Keratinocyte (primary cell): Measurements from ENCODE around the gene PLSCR4. TPM values are rescaled to one million over a fixed set of nuclear protein-coding genes. Genes with fewer than 3 reads are reported as not detected.
"Not testable (repeated sequence)": the region's sequence is repeated elsewhere in the genome, so short reads cannot be mapped to it uniquely, and the experiment has no call there.

Source experiments
- DNase-seq: peaks from one replicate; pipeline ENCODE4 v3.0.0-alpha.2; 2011; ENCODE audit warnings: low read depth, missing footprints, low spot score
- FAIRE-seq: peaks from 2 replicates; lab custom pipeline; 2011; peaks lifted over from hg19 to GRCh38; lab: Jason Lieb, UNC
- H2AFZ ChIP-seq: 2 replicates; pipeline ENCODE4 v1.6.0; 2012; ENCODE audit warnings: low read length, control low read depth, inconsistent platforms; ENCODE audit not compliant: control insufficient read depth
- H3K27ac ChIP-seq: 2 replicates; pipeline ENCODE4 v1.5.1; 2011; ENCODE audit warnings: low read length; ENCODE audit not compliant: control insufficient read depth, insufficient read depth
- H3K27me3 ChIP-seq: 3 replicates; pipeline ENCODE4 v1.6.0; 2011; ENCODE audit warnings: low read length; ENCODE audit not compliant: control insufficient read depth, insufficient read depth; ENCODE audit errors: extremely low read depth
- H3K36me3 ChIP-seq, 2 experiments: 2 replicates in 1 of 2; 3 replicates in 1 of 2; pipeline ENCODE4 v1.5.1; 2011; ENCODE audit warnings: low read length in 2 of 2, mild to moderate bottlenecking in 1 of 2; ENCODE audit not compliant: control insufficient read depth in 2 of 2, insufficient read depth in 2 of 2; ENCODE audit errors: extremely low read depth in 1 of 2
- H3K4me1 ChIP-seq: 3 replicates; pipeline ENCODE4 v1.5.1; 2011; ENCODE audit warnings: low read length; ENCODE audit not compliant: control insufficient read depth, insufficient read depth; ENCODE audit errors: extremely low read depth
- H3K4me2 ChIP-seq: 3 replicates; pipeline ENCODE4 v1.6.0; 2011; ENCODE audit warnings: low read depth, low read length; ENCODE audit not compliant: control insufficient read depth, insufficient read depth; ENCODE audit errors: extremely low read depth
- H3K4me3 ChIP-seq, 3 experiments: fragments of 200-600 bp in 1 of 3; sonication (generic) in 1 of 3; 2 replicates in 2 of 3; 3 replicates in 1 of 3; pipeline ENCODE4 v1.5.1; 2011 to 2016; ENCODE audit warnings: low read length in 3 of 3, mild to moderate bottlenecking in 3 of 3, control low read depth in 2 of 3, inconsistent platforms in 1 of 3, low read depth in 1 of 3, mixed read lengths in 1 of 3, mixed run types in 1 of 3, moderate library complexity in 1 of 3; ENCODE audit not compliant: control insufficient read depth in 2 of 3, insufficient read depth in 2 of 3; ENCODE audit errors: extremely low read depth in 1 of 3
- H3K79me2 ChIP-seq: 2 replicates; pipeline ENCODE4 v1.6.0; 2012; ENCODE audit warnings: low read length; ENCODE audit not compliant: control insufficient read depth, insufficient read depth
- H3K9ac ChIP-seq: 3 replicates; pipeline ENCODE4 v1.6.0; 2011; ENCODE audit warnings: low read length; ENCODE audit not compliant: control insufficient read depth, insufficient read depth; ENCODE audit errors: extremely low read depth
- H3K9me1 ChIP-seq: 3 replicates; pipeline ENCODE4 v1.6.0; 2011; ENCODE audit warnings: low read length; ENCODE audit not compliant: control insufficient read depth, insufficient read depth; ENCODE audit errors: extremely low read depth
- H3K9me3 ChIP-seq: 2 replicates; pipeline ENCODE4 v1.5.1; 2012; ENCODE audit warnings: low read depth, low read length; ENCODE audit not compliant: control insufficient read depth
- H4K20me1 ChIP-seq: 3 replicates; pipeline ENCODE4 v1.6.0; 2011; ENCODE audit warnings: low read length; ENCODE audit not compliant: control insufficient read depth, insufficient read depth; ENCODE audit errors: extremely low read depth
- EZH2 ChIP-seq: IDR thresholded peaks from one replicate; pipeline ENCODE4 v1.6.1; 2012; ENCODE audit warnings: inconsistent platforms, mild to moderate bottlenecking, low read length, moderate library complexity
- dilution Hi-C: fragments of 300-500 bp; cut with MboI; formaldehyde crosslinking; loops from one replicate; pipeline ENCODE4 v1.7.0; 2020; ENCODE audit warnings: low sequenced_read_pairs; ENCODE audit not compliant: extremely low pct_ligation_motif_present
- polyA minus RNA-seq, 3 experiments: library from RNA; depleted of rRNA, polyadenylated mRNA; stranded (reverse); fragments of >200 nt; gene quantifications; 1 replicate in 1 of 3; 2 replicates in 1 of 3; 3 replicates in 1 of 3; pipeline ENCODE4 v1.2.3, GENCODE V29; 2011
- polyA plus RNA-seq, 5 experiments: library from polyadenylated mRNA; depleted of rRNA in 3 of 5; stranded (reverse) in 3 of 5; stranded (forward) in 1 of 5; unstranded in 1 of 5; fragments of >200 nt; gene quantifications; 1 replicate in 1 of 5; 2 replicates in 3 of 5; 3 replicates in 1 of 5; pipeline versions ENCODE4 v1.2.1 to v1.2.3, GENCODE V29; 2011 to 2012; ENCODE audit warnings: missing spikeins in 2 of 5, low read depth in 1 of 5, low replicate concordance in 1 of 5
- TF ChIP-seq, protein P1 (sequence below), 3 experiments: IDR thresholded peaks in 1 of 3; conservative IDR thresholded peaks in 1 of 3; optimal IDR thresholded peaks in 1 of 3; 2 replicates in 2 of 3; 3 replicates in 1 of 3; pipeline versions ENCODE3 to v1.5.1; 2011; ENCODE audit warnings: low read length in 3 of 3, mild to moderate bottlenecking in 3 of 3, moderate library complexity in 2 of 3, control low read depth in 1 of 3, inconsistent platforms in 1 of 3; ENCODE audit not compliant: insufficient read depth in 2 of 3; ENCODE audit errors: extremely low read depth in 1 of 3

The PLSCR4 gene
- 1.1 to 1.6 TPM (median 1.5 TPM) in 3 replicates for polyA plus RNA-seq
- polyA plus RNA-seq (2011; ENCODE audit: low read depth), result 0.16 TPM
- 0.79 and 2.0 TPM in 2 replicates for polyA plus RNA-seq (2011; cell fraction: cytosol; rRNA removed)
- polyA plus RNA-seq (2011; cell fraction: nucleus; rRNA removed), result 1.3 and 2.1 TPM in 2 replicates
- 0.04 and 0.69 TPM in 2 replicates for polyA plus RNA-seq (2012; ENCODE audit: low replicate concordance)
- 0.61 to 2.7 TPM (median 1.0 TPM) in 3 replicates for polyA minus RNA-seq
- polyA minus RNA-seq (2011; cell fraction: cytosol; rRNA and poly(A)+ RNA removed), result not detected
- 1.2 and 1.7 TPM in 2 replicates for polyA minus RNA-seq (2011; cell fraction: nucleus; rRNA and poly(A)+ RNA removed)

DNA sequence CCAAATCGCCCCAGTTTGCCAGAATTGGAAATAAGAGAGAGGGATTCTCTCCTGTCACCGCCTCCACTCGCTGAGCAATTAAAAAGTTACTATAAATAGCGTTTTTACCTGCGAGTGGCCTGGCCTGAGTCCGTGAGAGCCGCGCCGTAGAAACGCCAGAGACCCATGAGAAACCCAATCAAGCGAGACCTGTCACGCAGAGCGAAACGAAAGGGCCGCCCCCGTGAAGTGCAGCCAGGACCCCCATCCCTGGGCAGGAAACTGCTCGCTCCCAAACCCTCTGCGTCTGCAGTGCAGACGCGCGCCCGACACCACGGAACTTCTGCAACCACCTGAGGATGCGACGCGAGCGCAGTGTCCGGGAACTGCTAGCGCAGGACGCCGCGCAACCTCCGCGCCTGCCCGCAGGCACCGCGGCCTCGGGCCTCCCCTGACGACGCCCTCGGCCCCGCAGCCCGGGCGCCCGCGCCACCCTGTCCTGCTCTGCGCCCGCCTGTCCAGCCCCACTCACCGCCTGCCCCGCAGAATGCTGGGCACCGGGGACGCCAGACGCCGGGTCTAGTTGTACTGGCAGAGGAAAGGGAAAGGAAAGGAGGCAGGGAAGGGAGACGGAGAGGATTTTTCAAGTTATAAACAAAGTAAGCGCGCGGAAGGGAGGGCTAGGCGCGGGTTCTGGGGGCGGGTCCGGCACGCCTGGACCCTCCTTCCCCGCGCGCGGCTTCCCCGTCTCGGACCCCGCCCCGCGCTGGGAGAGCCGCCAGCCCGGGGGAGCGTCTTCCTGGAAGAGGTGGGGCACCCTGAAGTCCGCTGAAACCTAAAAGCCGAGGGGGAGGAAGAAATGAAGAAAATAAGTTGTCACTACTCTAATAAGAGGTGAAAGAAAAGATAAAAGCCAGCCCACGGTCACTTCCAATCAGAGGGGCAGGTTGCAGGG lies at the start of gene PLSCR4:
PLSCR4 (minus strand) TSS at position 657 of the 934 bp plus-strand sequence. CDS start 29,034 bp downstream, outside the sequence.
- no peaks in the 10 kb centered on the region for H3K79me2 ChIP-seq
- no peak for TF ChIP-seq EZH2
- TF ChIP-seq, protein P1, sequence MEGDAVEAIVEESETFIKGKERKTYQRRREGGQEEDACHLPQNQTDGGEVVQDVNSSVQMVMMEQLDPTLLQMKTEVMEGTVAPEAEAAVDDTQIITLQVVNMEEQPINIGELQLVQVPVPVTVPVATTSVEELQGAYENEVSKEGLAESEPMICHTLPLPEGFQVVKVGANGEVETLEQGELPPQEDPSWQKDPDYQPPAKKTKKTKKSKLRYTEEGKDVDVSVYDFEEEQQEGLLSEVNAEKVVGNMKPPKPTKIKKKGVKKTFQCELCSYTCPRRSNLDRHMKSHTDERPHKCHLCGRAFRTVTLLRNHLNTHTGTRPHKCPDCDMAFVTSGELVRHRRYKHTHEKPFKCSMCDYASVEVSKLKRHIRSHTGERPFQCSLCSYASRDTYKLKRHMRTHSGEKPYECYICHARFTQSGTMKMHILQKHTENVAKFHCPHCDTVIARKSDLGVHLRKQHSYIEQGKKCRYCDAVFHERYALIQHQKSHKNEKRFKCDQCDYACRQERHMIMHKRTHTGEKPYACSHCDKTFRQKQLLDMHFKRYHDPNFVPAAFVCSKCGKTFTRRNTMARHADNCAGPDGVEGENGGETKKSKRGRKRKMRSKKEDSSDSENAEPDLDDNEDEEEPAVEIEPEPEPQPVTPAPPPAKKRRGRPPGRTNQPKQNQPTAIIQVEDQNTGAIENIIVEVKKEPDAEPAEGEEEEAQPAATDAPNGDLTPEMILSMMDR (optimal IDR thresholded peaks at IDR 0.05 in 1 of 3, IDR thresholded peaks at IDR 0.05 in 1 of 3, conservative IDR thresholded peaks at IDR 0.05 in 1 of 3; ENCODE audit: extremely low read depth in 1 of 3, insufficient read depth in 2 of 3, low read length in 3 of 3), result no peak
- peak within 1 kb of the TSS; percentile 36 for H3K27ac ChIP-seq
- H3K4me3 ChIP-seq, result peak within 1 kb of the TSS; percentile 59 to 91 (median 77)
- DNase-seq, result no peak
- dilution Hi-C loops, result no loop called here
- H3K4me2 ChIP-seq, result peak within 1 kb of the TSS; percentile 83
- no peaks in the 10 kb centered on the region for H4K20me1 ChIP-seq
- H3K36me3 ChIP-seq, result no peaks in the 10 kb centered on the region
- H3K9ac ChIP-seq, result peak within 1 kb of the TSS; percentile 63
- FAIRE-seq, result no peak
- H3K4me1 ChIP-seq, result peaks cover 5% of the 10 kb centered on the region
- no peaks in the 10 kb centered on the region for H3K27me3 ChIP-seq
- no peaks in the 10 kb centered on the region for H3K9me1 ChIP-seq
- no peaks in the 10 kb centered on the region for H3K9me3 ChIP-seq
- H2AFZ ChIP-seq, result peak within 1 kb of the TSS; percentile 97

GRCh38 chr3:146293401-146293800 lies 42.5 kb upstream of the PLSCR4 start:
- H3K9me3 ChIP-seq, H3K4me1 ChIP-seq, H3K9me1 ChIP-seq, FAIRE-seq, H3K36me3 ChIP-seq, dilution Hi-C loops, H3K27me3 ChIP-seq, H3K9ac ChIP-seq, H3K27ac ChIP-seq, DNase-seq, H3K4me3 ChIP-seq, H4K20me1 ChIP-seq, H3K79me2 ChIP-seq, H2AFZ ChIP-seq, H3K4me2 ChIP-seq: not testable (repeated sequence)
